OCI-LY7 (cell line): ENCODE results near the gene PEX11G. TPM values are rescaled to one million over a fixed set of nuclear protein-coding genes. Genes with fewer than 3 reads are reported as not detected.

Experiments used
- BruUV-seq: library from RNA; stranded (reverse); fragments of 400-500 nt; replicated peaks from 2 replicates; lab custom pipeline; 2021; lab: Mats Ljungman, UMichigan
- CTCF ChIA-PET: fragments of 300-600 bp; sonication (Branson Sonifier 250); formaldehyde crosslinking; loops from one replicate; lab custom pipeline; 2022; ENCODE audit warnings: antibody characterized with exemption; ENCODE audit not compliant: unreplicated experiment; lab: Charles Lee
- POLR2A ChIA-PET: fragments of 300-600 bp; sonication (Branson Sonifier 250); formaldehyde crosslinking; loops from one replicate; lab custom pipeline; 2022; ENCODE audit warnings: antibody characterized with exemption; lab: Charles Lee
- DNase-seq: peaks from one replicate; pipeline ENCODE4 v3.0.0-alpha.2; 2015; ENCODE audit warnings: low spot score
- H2AFZ ChIP-seq: fragments of 200-600 bp; sonication (generic), shearing (Covaris generic); 2 replicates; pipeline ENCODE4 v1.6.1; 2014; ENCODE audit warnings: mild to moderate bottlenecking, antibody characterized with exemption, low read length, moderate library complexity
- H3K27ac ChIP-seq: fragments of 200-600 bp; sonication (generic); 2 replicates; pipeline ENCODE4 v1.5.1; 2014; ENCODE audit warnings: mixed run types, low read depth, mild to moderate bottlenecking, moderate library complexity, low read length, inconsistent platforms; ENCODE audit not compliant: poor library complexity, severe bottlenecking
- H3K36me3 ChIP-seq: fragments of 200-600 bp; sonication (generic); 2 replicates; pipeline ENCODE4 v1.6.1; 2014; ENCODE audit warnings: mild to moderate bottlenecking, antibody characterized with exemption, low read length, moderate library complexity, mixed read lengths; ENCODE audit not compliant: insufficient read depth
- H3K4me1 ChIP-seq: fragments of 200-600 bp; sonication (generic); 2 replicates; pipeline ENCODE4 v1.5.1; 2014; ENCODE audit warnings: mild to moderate bottlenecking, low read length; ENCODE audit not compliant: insufficient read depth, poor library complexity, severe bottlenecking
- H3K4me2 ChIP-seq: fragments of 200-600 bp; sonication (generic); 2 replicates; pipeline ENCODE4 v1.6.1; 2014; ENCODE audit warnings: mild to moderate bottlenecking, low read length
- H3K4me3 ChIP-seq: fragments of 200-600 bp; sonication (generic); 2 replicates; pipeline ENCODE4 v1.5.1; 2014; ENCODE audit warnings: mild to moderate bottlenecking, low read depth, low read length; ENCODE audit not compliant: poor library complexity, severe bottlenecking
- H3K79me2 ChIP-seq: fragments of 200-600 bp; sonication (generic); 2 replicates; pipeline ENCODE4 v1.6.1; 2016; ENCODE audit warnings: low read depth, mild to moderate bottlenecking, low read length, moderate library complexity, mixed read lengths; ENCODE audit not compliant: insufficient read depth
- H3K9me2 ChIP-seq: fragments of 200-600 bp; sonication (generic); 2 replicates; pipeline ENCODE4 v1.6.1; 2016; ENCODE audit warnings: mild to moderate bottlenecking, low read length, mixed read lengths; ENCODE audit not compliant: insufficient read depth
- H3K9me3 ChIP-seq: fragments of 200-600 bp; sonication (generic); 2 replicates; pipeline ENCODE4 v1.6.1; 2014; ENCODE audit warnings: mild to moderate bottlenecking, mixed run types, low read length, mixed read lengths
- H4K20me1 ChIP-seq: fragments of 200-600 bp; sonication (generic); 2 replicates; pipeline ENCODE4 v1.6.1; 2014; ENCODE audit warnings: mild to moderate bottlenecking, antibody characterized with exemption, low read length, moderate library complexity, mixed read lengths; ENCODE audit not compliant: insufficient read depth
- CTCF ChIP-seq: fragments of 200-600 bp; sonication (generic); conservative IDR thresholded peaks from 2 replicates; pipeline ENCODE4 v1.5.1; 2014; ENCODE audit warnings: mild to moderate bottlenecking, antibody characterized with exemption, low read length, moderate library complexity, mixed read lengths
- EZH2phosphoT487 ChIP-seq: fragments of 200-600 bp; sonication (generic); IDR thresholded peaks from 2 replicates; pipeline ENCODE4 v1.6.1; 2018; ENCODE audit warnings: low read depth, borderline replicate concordance, mild to moderate bottlenecking, mixed run types, antibody characterized with exemption, low read length, moderate library complexity, mixed read lengths
- intact Hi-C: fragments of 100-400 bp; cut with micrococcal nuclease; formaldehyde crosslinking; loops from one replicate; pipeline ENCODE4 v1.10.0; 2022; ENCODE audit not compliant: unreplicated experiment
- total RNA-seq, 2 experiments: library from RNA; depleted of rRNA in 1 of 2; stranded (reverse); fragments of >200 nt in 1 of 2; shearing (Covaris generic) in 1 of 2; gene quantifications; 2 replicates each; pipeline ENCODE4 v1.2.3, GENCODE V29; 2014 to 2022

The PEX11G gene
- total RNA-seq, 2 experiments from 2014 or later: not detected

DNA sequence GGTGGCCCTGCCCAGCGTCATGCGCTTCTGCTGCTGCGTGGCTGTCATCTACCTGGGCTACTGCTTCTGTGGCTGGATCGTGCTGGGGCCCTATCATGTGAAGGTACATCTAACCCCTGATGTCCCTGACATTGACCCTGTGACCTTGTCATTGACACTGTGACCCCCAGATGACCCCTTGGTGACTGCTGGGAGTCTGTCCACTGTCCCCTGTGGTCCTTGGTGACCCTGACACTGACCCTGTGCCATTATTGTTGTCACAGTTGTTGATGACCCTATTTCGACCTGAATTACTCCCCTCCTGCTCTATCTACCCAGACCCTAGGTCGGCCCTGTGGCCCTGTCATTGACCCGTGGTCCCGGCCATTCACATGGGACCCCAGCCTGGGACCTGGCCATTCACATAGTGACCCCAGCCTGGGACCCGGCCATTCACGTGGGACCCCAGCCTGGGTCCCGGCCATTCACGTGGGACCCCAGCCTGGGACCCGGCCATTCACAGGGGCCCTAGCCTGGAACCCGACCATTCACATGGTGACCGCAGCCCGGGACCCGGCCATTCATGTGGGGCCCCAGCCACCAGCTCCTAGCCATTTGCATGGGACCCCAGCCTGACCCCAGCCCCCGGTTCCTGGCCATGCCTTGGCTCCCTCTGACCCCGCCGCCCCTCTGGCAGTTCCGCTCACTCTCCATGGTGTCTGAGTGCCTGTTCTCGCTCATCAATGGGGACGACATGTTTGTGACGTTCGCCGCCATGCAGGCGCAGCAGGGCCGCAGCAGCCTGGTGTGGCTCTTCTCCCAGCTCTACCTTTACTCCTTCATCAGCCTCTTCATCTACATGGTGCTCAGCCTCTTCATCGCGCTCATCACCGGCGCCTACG is 41.0 kb upstream of the PEX11G start:
- H3K27ac ChIP-seq: no peak overlapping the region
- DNase-seq: no peak
- intact Hi-C loops: loop anchor here (10.0 kb wide), 1 partner anchor 185 kb away; the partner anchor contains the start of gene ARHGEF18
- no peak overlapping the region for H2AFZ ChIP-seq
- ChIA-PET POLR2A (no interaction called here), CTCF (no interaction called here)
- no peaks in the 10 kb centered on the region for H4K20me1 ChIP-seq
- H3K4me2 ChIP-seq: no peak overlapping the region
- H3K4me1 ChIP-seq: peaks cover 5% of the 10 kb centered on the region
- H3K4me3 ChIP-seq: no peak overlapping the region
- H3K36me3 ChIP-seq: 0 out of 2 replicates have a peak, but pooled peaks cover 10% of the 10 kb centered on the region
- H3K9me2 ChIP-seq: no peaks in the 10 kb centered on the region
- no TSS peak for BruUV-seq
- H3K9me3 ChIP-seq: no peaks in the 10 kb centered on the region
- TF ChIP-seq CTCF (no peak), EZH2phosphoT487 (no peak)
- H3K79me2 ChIP-seq: no peaks in the 10 kb centered on the region

DNA sequence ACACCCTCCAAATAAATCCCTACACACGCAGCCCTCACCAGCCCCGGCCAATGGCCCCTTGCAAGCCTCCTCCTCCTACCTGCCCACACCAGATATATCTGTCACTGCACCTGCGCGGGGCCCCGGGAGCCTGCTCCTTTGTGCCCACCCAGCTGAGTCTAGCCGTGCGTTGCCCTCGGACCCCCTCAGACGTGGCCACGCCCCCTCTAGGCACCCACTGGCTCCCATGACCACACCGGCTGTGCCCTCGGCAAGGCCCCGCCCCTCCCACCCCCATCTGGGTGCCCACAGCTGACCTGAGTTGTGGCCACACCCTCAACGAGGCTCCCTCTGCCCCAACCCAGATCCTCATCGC is 40.4 kb upstream of the PEX11G start:
- Histone ChIP-seq H3K27ac (no peak overlapping the region), H3K79me2 (no peaks in the 10 kb centered on the region), H3K9me3 (no peaks in the 10 kb centered on the region), H3K9me2 (no peaks in the 10 kb centered on the region), H3K4me2 (no peak overlapping the region), H2AFZ (no peak overlapping the region), H3K4me3 (no peak overlapping the region), H3K36me3 (0 out of 2 replicates have a peak, but pooled peaks cover 10% of the 10 kb centered on the region), H3K4me1 (peaks cover 5% of the 10 kb centered on the region), H4K20me1 (no peaks in the 10 kb centered on the region)
- POLR2A ChIA-PET: no interaction called here
- intact Hi-C loops: no loop called here
- no peak for DNase-seq
- CTCF ChIA-PET: no interaction called here
- no TSS peak for BruUV-seq
- TF ChIP-seq EZH2phosphoT487 (no peak), CTCF (no peak)
